Spleen (tissue), 11 donors: ENCODE measurements around the gene IDI2. TPM values are rescaled to one million over a fixed set of nuclear protein-coding genes. Genes with fewer than 3 reads are reported as not detected.
"Not testable (repeated sequence)": the region's sequence is repeated elsewhere in the genome, so short reads cannot be mapped to it uniquely, and the experiment has no call there.

Source experiments
- DNase-seq: peaks from one replicate; pipeline ENCODE4 v3.0.0-alpha.2; 2020
- H3K27ac ChIP-seq, 8 donors: fragments of 200-600 bp; sonication (generic) in 7 of 8; 1 replicate in 4 of 8; 2 replicates in 4 of 8; pipeline versions ENCODE4 v1.5.0 to v1.8.0; 2016 to 2021; ENCODE audit warnings: inconsistent platforms in 4 of 8, mild to moderate bottlenecking in 4 of 8, moderate library complexity in 1 of 8
- H3K27me3 ChIP-seq, 7 donors: fragments of 200-600 bp; sonication (generic) in 6 of 7; replicated peaks in 1 of 7; 1 replicate in 4 of 7; 2 replicates in 3 of 7; pipeline versions ENCODE4 v1.5.0 to v1.8.0; 2016 to 2021; ENCODE audit warnings: inconsistent platforms in 3 of 7, mild to moderate bottlenecking in 1 of 7
- H3K36me3 ChIP-seq, 6 donors: fragments of 200-600 bp; sonication (generic) in 5 of 6; 1 replicate in 4 of 6; 2 replicates in 2 of 6; pipeline versions ENCODE4 v1.5.0 to v1.8.0; 2016 to 2021; ENCODE audit warnings: inconsistent platforms in 2 of 6
- H3K4me1 ChIP-seq, 6 donors: fragments of 200-600 bp; sonication (generic) in 5 of 6; 1 replicate in 3 of 6; 2 replicates in 3 of 6; pipeline versions ENCODE4 v1.5.0 to v1.8.0; 2016 to 2021; ENCODE audit warnings: inconsistent platforms in 3 of 6
- H3K4me3 ChIP-seq, 8 donors: fragments of 200-600 bp; sonication (generic) in 7 of 8; 1 replicate in 4 of 8; 2 replicates in 4 of 8; pipeline versions ENCODE4 v1.5.0 to v1.8.0; 2016 to 2021; ENCODE audit warnings: inconsistent platforms in 4 of 8, mild to moderate bottlenecking in 4 of 8, moderate library complexity in 2 of 8
- H3K9me3 ChIP-seq, 8 donors: fragments of 200-600 bp; sonication (generic) in 7 of 8; 1 replicate in 4 of 8; 2 replicates in 4 of 8; pipeline versions ENCODE4 v1.5.0 to v1.8.0; 2016 to 2021; ENCODE audit warnings: inconsistent platforms in 4 of 8
- POLR2A ChIP-seq, 3 donors: fragments of 450-650 bp; IDR thresholded peaks; one replicate each; pipeline ENCODE4 v1.5.1; 2017; ENCODE audit warnings: antibody characterized with exemption in 3 of 3, mild to moderate bottlenecking in 1 of 3
- POLR2AphosphoS5 ChIP-seq, 3 donors: sonication (generic); formaldehyde crosslinking; IDR thresholded peaks; one replicate each; pipeline ENCODE4 v1.5.1; 2017; ENCODE audit warnings: antibody characterized with exemption in 3 of 3
- WGBS, 5 donors: extraction: QIAGEN DNeasy Blood & Tissue Kit in 3 of 5; methylation state at CpG; one replicate each; pipeline versions ENCODE4 v1.1.5 to v1.1.7; 2013 to 2018; 5-methylcytosine and 5-hydroxymethylcytosine counted together
- intact Hi-C: fragments of 100-400 bp; cut with DNase I; formaldehyde crosslinking; loops from one replicate; pipeline ENCODE4 v1.15.0; 2023; ENCODE audit warnings: low total_unique reads
- polyA plus RNA-seq, 3 donors: library from polyadenylated mRNA; stranded (reverse); fragments of 200-250 nt; gene quantifications; one replicate each; pipeline ENCODE4 v1.2.1, GENCODE V29; 2013
- total RNA-seq, 7 donors: library from RNA; depleted of rRNA in 3 of 7; stranded (reverse); fragments of >200 nt in 3 of 7; fragmentation: NEBNext Ultra II Directional in 4 of 7; extraction: Animal tissue kit (Norgen Biotek cat#: 25700) in 4 of 7; gene quantifications; one replicate each; pipeline versions ENCODE4 v1.1.0 to v1.2.1, GENCODE V29; 2016 to 2021
- TF ChIP-seq, protein P1 (sequence below), 11 experiments: fragments of 200-600 bp in 7 of 11; fragments of 450-650 bp in 4 of 11; sonication (generic) in 4 of 11; IDR thresholded peaks in 8 of 11; conservative IDR thresholded peaks in 3 of 11; 1 replicate in 7 of 11; 2 replicates in 4 of 11; pipeline versions ENCODE4 v1.4.0 to v1.8.0; 2016 to 2021; ENCODE audit warnings: antibody characterized with exemption in 11 of 11, inconsistent platforms in 4 of 11, mild to moderate bottlenecking in 1 of 11
- donor health status: healthy with polysubstance abuse.
- donor health status: DM: no; HTN: no; CAD: no; lungs with moderate emphysema.
- donor health status: DM: no; HTN: no; CAD: no.
- donor health status: Bipolar disorder and iron deficiency.
- donor health status: healthy.
- donor health status: DM: no; HTN: no; CAD: no.
- donor health status: DM: yes; HTN: yes; CAD: no.

The IDI2 gene
- total and polyA plus RNA-seq, 10 donors: 0.06 to 0.09 TPM; not detected in 8

DNA sequence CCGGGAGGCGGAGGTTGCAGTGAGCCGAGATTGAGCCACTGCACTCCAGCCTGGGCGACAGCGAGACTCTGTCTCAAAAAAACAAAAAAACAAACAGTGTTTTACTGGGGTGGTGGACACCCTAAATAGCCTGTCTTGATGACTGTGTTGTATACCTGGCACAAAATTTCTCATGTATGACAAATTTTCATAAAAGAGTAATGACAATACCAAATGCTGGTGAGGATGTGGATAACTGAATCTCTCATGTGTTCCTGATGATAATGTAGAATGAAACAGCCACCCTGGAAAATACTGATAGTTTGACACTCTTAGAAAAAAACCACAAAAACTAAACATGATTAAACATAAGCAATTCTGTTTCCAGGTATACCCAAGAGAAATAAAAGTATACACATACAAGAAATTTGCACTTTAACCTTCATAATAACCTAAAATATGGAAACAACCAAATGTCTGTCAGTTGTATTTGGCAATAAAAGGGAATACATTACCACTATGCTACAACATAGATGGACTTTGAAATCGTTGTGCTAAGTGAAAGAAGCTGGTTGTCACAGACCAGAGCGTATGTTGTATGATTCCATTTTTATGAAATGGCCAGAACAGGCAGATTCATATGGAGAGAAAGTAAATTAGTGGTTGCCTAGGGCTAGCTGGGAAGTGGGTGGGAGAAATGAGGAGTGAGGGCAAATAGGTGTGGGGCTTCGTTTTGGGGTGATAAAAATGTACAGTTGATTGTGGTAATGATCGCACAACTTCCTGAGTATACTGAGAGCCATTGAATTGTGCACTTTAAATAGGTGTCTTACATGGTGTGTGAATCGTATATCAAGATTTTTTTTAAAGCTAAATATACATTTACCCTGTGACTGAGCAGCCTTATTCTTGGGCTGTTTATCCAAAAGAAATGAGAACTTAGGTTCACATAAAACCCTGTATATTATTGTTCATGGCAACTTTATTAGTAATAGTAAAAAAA lies 43.0 kb upstream of the IDI2 start:
- Histone ChIP-seq H3K36me3 (peaks cover 0 to 29% (median 18%) of the 10 kb centered on the region in 6 donors), H3K4me3 (no peak overlapping the region), H3K4me1 (peaks cover 5 to 72% (median 21%) of the 10 kb centered on the region in 6 donors), H3K27me3 (no peaks in the 10 kb centered on the region), H3K27ac (peak overlapping the region in 3 of 8 donors; percentile 66 to 68 (median 67)), H3K9me3 (no peaks in the 10 kb centered on the region)
- TF ChIP-seq POLR2A (IDR thresholded peaks at IDR 0.05) (no peak), POLR2AphosphoS5 (IDR thresholded peaks at IDR 0.05) (no peak)
- TF ChIP-seq, protein P1, sequence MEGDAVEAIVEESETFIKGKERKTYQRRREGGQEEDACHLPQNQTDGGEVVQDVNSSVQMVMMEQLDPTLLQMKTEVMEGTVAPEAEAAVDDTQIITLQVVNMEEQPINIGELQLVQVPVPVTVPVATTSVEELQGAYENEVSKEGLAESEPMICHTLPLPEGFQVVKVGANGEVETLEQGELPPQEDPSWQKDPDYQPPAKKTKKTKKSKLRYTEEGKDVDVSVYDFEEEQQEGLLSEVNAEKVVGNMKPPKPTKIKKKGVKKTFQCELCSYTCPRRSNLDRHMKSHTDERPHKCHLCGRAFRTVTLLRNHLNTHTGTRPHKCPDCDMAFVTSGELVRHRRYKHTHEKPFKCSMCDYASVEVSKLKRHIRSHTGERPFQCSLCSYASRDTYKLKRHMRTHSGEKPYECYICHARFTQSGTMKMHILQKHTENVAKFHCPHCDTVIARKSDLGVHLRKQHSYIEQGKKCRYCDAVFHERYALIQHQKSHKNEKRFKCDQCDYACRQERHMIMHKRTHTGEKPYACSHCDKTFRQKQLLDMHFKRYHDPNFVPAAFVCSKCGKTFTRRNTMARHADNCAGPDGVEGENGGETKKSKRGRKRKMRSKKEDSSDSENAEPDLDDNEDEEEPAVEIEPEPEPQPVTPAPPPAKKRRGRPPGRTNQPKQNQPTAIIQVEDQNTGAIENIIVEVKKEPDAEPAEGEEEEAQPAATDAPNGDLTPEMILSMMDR (IDR thresholded peaks at IDR 0.05 in 8 of 11, conservative IDR thresholded peaks at IDR 0.05 in 3 of 11): no peak
- intact Hi-C loops: no loop called here
- 67 to 85% (median 76%) methylated on average over 10 of the region's 10 CpGs for WGBS, 5 donors
- DNase-seq: no peak

DNA sequence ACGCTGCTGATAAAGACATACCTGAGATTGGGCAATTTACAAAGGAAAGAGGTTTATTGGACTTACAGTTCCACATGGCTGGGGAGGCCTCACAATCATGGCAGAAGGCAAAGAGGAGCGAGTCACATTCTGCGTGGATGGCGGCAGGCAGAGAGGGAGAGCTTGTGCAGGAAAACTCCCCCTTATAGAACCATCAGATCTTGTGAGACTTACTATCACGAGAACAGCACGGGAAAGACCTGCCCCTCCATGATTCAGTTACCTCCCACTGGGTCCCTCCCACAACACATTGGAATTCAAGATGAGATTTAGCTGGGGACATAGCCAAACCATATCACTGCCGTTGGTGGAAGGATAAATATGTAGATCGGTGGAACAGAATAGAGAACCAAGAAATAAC lies 41.1 kb upstream of the IDI2 start:
- intact Hi-C loops: not testable (repeated sequence)
- peaks cover 18 to 88% (median 40%) of the 10 kb centered on the region in 6 donors for H3K4me1 ChIP-seq
- WGBS, 5 donors: 91 to 97% (median 93%) methylated on average over 8 of the region's 8 CpGs

DNA sequence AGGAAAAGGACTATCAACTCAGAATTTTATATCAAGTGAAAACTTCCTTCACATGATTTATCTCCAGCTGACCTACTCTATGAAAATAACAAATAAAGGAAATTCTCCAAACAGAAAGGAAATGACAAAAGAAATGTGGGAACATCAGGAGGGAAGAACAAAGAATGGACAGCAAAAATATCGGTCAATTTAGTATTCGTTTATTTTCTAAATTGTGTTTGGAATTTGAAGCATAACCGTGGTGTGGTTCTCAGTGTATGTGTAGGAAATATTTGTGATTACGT lies 39.2 kb upstream of the IDI2 start:
- 65 to 86% (median 75%) methylated on average over 4 of the region's 4 CpGs for WGBS, 5 donors
- no peak overlapping the region for H3K4me3 ChIP-seq
- H3K27ac ChIP-seq: peak overlapping the region in 7 of 8 donors; percentile 43 to 100 (median 70)
- H3K4me1 ChIP-seq: peaks cover 24 to 93% (median 56%) of the 10 kb centered on the region in 6 donors
- H3K27me3 ChIP-seq: no peaks in the 10 kb centered on the region
- no peaks in the 10 kb centered on the region for H3K9me3 ChIP-seq
- intact Hi-C loops: no loop called here
- no peak for DNase-seq
- no peak for TF ChIP-seq POLR2AphosphoS5 (IDR thresholded peaks at IDR 0.05)
- TF ChIP-seq, protein P1 (IDR thresholded peaks at IDR 0.05 in 8 of 11, conservative IDR thresholded peaks at IDR 0.05 in 3 of 11): no peak
- TF ChIP-seq POLR2A (IDR thresholded peaks at IDR 0.05): no peak
- peaks cover 0 to 20% (median 0%) of the 10 kb centered on the region in 6 donors for H3K36me3 ChIP-seq

More for the DNA sequence above, 41.1 kb upstream of the IDI2 start:
- H3K27me3 ChIP-seq, H3K9me3 ChIP-seq, DNase-seq, H3K4me3 ChIP-seq: not testable (repeated sequence)
- Histone ChIP-seq H3K36me3 (peaks cover 0 to 18% (median 0%) of the 10 kb centered on the region in 6 donors), H3K27ac (peak overlapping the region in 1 of 8 donors; percentile 1)

DNA sequence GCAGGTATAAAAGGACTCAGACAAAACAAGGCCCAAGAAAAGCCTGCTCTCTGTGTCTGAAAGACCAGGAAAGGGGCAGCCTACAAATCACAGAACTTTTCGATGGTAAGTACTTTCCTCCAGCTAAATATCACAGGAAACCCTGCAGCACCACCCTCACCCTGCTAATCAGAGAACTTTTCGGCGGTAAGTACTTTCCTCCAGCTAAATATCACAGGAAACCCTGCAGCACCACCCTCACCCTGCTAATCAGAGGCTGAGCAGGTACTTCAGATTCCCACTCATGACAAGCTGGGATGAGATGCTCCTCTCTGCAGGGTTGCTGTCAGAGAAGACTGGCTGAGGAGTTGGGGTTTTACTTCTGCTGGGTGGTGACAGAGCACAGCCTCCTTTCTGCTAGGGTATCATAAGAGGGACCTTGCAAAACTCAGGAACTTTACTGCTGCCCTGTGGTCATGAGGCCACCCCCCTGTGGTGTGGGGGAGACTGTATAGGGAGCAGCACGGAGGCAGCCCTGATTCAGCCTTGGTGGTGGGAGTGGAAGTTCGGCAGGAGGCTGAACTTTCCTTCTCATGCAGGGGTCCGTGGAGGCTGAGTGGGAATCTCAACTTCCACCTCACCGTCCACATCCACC lies 37.7 kb upstream of the IDI2 start:
- H3K27me3 ChIP-seq: no peaks in the 10 kb centered on the region
- peaks cover 0 to 34% (median 4%) of the 10 kb centered on the region in 6 donors for H3K36me3 ChIP-seq
- 37 to 66% (median 47%) methylated on average over 5 to 7 of the region's 7 CpGs for WGBS, 5 donors
- peak overlapping the region; percentile 8 to 100 (median 68) for H3K27ac ChIP-seq
- H3K4me1 ChIP-seq: peaks cover 31 to 93% (median 65%) of the 10 kb centered on the region in 6 donors
- TF ChIP-seq, protein P1 (IDR thresholded peaks at IDR 0.05 in 8 of 11, conservative IDR thresholded peaks at IDR 0.05 in 3 of 11): no peak
- peak in 1 of 3 donors; percentile 10 for TF ChIP-seq POLR2AphosphoS5 (IDR thresholded peaks at IDR 0.05)
- intact Hi-C loops: no loop called here
- H3K4me3 ChIP-seq: peak overlapping the region in 1 of 8 donors; percentile 38
- H3K9me3 ChIP-seq: no peaks in the 10 kb centered on the region
- no peak for DNase-seq
